ENCODE measurements around the gene INTS6.
A peak's percentile ranks its signal among the peaks of the same experiment; 100 is the strongest.

INTS6 gene

DNA sequence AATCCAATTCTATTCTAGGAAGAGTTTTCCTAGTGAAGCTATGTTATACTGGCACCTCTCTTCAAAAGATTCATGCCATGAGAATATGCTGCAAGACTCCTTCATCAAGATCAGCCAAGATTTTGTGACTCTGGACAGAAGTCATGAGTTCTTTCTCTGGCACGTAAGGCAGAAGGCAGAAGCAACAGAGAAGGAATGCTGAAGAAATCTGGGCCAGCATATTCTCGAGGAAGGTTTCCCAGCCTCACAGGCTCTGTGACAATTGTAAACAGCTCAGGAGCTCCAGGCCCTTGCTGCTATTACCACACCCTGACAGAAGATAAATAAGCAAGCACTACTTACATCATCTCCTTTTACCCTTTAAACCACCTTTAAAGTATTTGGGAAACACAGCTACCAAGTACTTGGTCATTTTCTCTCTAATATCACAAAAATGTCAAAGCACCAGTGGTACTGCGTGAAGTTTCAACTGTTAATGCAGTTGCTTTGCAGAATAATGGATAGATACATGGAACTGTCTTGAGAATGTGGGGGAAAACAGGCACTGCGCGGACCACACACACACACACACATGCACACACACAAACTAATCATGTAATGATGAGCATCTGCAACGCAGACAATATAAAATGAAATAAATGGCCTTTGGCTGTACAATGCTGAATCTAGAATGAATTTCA is 55.4 kb downstream of the INTS6 start:
- DNase-seq, result no peak

DNA sequence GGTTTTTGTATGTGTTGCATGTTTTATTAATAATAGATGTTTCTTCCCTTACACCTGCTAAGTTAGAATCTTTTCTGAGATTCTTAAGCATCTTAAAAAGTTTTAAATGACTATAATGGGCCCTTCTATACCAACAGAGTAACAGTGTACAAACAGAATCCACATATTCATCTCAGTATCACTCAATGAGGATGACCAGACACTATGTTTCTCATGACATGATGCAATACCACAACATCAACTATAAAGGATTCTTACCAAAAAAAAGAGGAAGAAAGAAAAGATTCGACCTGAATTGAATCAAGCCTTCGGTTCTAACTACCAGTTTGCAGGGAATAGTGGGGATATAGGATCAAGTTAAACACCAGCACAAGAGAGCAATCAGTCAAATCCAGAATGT is 56.5 kb downstream of the INTS6 start:
- peak; percentile 74 for DNase-seq

DNA sequence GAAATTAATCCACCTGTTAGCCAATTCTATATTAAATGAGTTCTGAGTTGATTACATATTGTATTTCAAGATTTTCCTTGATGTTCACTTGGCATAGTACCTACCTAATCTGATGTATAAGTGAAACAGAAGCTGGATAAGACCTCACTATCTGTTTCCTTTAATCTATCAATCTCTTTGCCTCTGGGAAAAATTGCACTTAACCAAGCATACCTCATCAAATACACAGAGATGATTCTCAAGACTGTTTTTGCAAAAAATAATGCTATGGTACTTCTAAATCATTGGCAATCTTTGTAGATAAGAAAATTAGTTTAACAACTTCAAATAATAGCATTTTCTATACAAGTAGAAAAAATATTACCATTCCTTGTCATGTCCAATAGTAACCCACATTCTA is 58.1 kb downstream of the INTS6 start:
- no peak for DNase-seq

DNA sequence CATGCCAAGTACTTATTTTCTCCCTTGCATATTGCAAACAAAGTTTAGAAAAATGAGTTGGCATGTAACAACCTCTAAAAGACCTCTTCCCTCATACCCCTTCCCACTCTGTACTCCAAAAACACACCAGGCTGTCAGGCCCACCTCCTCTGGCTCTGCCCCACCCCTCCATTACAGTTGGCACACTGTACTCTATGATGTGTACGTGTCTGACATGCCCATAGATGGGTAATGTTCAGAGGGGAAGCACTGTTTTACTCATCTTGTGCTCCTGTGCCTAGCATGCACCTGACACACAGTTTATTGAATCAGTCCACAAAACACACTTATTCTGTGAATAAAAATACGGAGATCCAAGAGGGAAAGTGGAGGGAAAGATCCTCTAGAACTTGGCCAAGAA is 67.7 kb downstream of the INTS6 start:
- no peak for DNase-seq

DNA sequence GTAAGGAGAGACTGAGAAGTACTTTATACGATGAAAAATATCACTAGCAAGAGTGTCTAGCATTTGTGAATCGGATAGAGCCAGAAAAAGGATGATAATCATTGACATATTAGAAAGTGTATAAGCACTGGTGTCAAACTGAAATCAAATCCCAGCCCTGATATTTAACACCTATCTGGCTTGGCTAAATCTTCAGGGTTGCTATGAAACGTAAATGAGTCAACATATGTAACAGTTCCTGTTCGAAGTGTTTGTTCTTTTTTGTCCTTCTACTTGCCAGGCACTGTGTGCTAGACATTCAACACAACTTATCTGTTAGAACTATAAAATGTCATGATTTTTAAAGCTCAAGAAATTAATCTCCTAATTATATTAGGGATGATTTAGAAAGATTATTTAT is 72.6 kb downstream of the INTS6 start:
- DNase-seq, result no peak

DNA sequence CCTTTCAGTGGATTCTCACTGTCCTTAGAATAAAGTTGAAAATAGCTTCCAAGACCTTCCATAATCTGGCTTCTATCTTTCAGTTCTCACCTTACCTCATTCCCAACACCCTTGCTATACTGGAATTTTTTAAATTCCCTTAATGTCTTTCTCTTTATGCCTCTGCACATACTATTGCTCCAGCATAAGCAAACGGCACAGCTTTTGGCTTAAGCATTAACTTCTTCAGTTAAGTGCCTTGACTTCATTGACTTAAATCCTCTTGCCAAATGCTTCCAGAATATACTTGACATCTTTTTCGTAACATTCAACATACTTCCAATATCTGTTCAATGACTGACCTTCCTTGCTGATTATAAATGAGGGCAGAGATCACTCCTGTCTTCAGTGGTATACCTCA is 79.4 kb downstream of the INTS6 start:
- no peak for DNase-seq

DNA sequence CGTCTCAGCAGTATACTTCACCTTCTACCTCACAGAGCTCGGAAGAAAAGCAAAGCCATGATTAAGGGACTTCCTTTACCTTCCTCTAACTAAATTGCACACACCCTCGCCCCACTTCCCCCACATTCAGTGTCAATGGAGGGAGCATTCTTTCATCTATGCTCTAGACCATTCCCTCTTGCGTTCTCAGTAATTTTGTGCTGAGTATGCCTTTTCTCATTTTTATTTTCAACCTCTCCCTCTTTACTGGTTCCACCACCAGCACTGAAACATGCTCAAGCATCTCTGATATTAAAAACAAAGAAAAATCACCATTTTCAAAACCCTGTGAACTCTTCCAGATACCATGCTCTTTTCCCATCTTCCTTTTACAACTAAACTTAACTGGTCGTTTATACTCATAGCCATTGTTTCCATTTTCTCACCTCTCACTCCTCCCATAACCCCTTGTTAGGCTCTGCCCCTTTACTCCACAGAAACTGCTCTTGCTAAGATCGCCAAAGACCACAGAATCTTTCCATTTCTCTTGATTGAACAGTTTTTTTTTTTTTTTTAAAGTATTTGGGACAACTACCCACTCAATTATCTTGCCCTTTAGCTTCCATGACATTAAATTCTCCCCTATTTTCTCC is 81.0 kb downstream of the INTS6 start:
- no peak for DNase-seq

DNA sequence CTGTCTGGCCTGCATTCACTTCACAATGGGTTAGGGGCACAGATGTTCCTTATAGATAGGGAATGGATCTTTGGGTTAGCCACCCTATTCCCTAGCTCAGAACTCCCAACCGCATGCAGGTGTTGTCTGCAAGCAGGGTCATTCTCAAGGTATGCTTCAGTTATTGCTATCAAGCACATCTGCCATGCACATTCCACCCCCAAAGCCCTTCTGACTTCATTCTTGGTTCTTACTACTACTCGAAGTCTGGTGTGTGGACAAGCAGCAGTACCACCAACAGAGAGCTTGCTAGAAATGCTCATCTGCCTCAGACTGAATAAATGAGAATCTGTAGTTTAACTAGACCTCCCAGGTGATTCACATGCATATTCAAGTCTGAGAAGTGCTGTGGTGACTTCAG is 82.0 kb downstream of the INTS6 start:
- no peak for DNase-seq

DNA sequence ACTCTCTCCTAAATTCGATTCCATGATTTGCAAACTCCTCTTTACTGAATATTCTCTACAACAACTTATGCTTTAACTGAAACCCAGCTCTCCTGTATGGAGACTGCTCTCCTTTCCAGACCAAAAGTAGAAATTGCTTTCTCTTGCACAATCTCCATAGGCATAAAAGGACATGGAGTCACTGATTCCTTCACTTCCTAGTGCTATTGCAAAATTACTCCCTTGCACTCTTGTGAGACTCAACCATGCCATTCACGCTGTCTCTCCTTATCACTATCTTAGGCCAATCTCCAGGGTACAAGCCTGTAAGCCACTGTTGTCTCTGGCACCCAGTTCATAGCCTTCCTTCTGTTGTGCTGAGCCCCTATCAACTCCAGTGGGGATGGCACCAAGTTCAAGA is 82.7 kb downstream of the INTS6 start:
- DNase-seq, result no peak

DNA sequence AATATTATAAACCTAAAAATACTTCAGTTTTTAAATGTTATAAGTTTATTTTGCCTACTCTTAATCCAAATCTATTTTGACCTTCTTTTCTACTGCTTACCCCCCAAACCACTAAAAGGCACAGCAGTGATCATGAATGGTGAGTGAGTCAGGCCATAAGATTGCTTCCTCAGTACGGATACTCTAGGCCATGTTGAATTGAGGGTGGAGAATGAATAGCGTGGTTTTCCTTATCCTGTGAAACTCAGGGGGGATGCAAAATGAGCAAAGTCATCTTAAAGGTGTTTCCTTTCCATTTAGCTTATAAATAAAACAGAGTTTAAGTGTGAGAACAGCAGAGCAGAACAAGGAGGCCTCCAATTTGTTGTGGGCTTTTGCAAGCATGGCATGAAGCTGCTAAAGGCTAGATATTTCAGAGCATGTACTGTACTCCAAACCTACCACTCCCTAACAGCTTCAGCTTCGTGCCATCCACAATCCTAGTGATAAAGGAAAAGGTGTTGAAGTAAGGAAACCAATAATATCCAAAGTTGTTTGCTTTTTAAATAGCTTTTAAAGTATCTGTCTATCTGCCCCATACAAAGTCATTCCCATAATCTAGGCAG is 88.3 kb downstream of the INTS6 start:
- DNase-seq, result peak; percentile 45

DNA sequence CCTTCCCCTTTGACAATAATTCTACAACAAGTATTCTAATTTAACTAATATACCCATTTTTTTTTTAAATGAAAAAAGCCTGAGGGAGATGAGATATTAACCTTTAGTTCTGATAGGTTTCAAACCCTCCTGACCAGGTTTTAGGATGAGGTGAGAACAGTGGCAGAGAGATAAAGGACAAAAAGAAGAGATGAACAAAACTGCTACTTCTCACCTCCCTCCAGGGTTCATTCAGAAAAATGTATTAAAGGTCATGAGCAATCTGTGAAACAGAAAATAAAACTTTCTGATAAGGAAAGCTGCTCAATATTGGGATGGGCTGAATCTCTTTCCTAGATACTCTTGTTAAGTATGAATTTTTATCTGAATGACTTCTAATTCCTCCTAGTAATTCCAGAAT is 89.2 kb downstream of the INTS6 start:
- no peak for DNase-seq

DNA sequence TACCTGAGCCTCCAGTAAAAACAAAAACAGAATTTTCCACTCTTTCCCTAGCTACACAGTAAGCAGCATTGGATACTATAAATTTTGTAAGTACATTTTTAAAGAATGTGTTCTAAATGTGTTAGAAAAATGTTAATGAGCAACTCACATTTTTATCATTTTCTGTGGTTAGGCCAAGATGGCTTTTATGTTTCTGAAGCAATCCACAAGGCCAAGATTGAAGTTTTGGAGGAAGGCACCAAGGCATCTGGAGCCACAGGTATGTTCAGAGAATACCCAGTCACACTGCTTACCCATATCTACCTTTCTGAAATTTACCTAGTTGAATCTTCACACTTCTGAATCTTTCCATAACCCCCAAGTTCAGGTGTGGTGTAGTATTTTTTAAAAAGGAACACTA is 91.7 kb downstream of the INTS6 start:
- no peak for DNase-seq

DNA sequence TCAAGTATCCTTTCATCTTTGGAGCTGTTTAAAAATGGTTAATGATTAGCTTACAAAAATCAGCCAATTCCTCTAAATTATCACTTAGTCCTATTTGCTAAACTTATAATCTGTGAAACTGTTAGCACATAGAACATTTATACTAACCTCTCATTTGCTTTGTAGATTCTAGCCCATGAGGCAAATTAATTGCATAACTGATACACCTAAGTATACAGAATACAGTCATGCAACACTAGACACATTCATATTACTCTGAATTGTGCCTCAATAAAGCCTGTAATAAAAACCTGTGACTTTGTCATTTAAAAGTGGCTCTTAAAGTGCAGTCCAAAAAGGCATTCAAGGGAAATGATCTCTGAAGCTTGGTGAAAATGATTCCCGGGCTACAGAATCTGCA is 92.3 kb downstream of the INTS6 start:
- DNase-seq, result no peak

DNA sequence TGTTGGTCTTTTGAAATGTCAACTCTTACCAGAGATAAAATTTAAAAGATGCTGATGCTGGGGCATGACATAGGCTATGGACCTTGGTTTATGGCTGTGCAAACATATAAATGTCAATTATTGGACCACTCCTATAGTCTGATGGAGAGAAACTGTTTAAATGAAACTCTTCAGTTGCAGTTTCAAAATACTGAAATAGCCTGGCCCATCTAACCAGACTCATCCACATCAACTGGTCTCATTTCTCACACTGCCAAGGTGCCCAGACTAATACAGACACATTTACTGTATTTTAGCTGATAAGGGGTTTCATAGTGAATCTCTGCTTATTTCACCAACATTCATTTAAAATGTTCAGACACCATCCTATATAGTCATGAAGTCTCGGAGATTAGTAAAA is 93.5 kb downstream of the INTS6 start:
- no peak for DNase-seq

DNA sequence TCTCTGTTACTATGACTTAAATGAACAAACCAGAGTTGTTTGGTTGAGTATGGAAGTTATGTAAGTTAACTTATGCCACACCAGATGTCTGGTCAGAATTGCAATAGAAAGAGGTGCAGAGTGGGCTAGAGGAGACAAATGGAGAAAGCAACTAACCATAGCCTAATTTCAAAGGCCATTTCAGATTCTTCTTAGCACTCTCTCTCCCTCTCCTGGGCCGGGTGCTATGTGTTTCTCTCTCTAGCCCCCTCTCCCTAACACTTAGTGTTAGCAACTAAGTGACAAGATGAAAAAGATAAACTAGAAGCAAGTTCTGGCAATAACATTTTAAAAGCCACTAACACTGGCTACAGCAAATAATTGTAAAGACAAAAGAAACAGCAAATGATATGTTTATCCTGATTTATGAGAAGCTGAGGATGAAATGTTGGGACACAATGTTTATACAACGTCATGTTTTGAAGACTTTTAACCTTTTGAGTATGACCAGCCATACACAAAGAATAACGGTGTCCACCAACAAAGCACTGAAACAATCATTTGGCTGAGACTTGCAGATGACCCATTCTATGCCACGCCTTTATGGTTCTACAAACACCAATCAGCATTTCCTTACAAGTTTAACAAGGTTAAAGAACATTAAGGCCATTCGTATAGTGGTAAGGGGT is 94.8 kb downstream of the INTS6 start:
- DNase-seq, result no peak

DNA sequence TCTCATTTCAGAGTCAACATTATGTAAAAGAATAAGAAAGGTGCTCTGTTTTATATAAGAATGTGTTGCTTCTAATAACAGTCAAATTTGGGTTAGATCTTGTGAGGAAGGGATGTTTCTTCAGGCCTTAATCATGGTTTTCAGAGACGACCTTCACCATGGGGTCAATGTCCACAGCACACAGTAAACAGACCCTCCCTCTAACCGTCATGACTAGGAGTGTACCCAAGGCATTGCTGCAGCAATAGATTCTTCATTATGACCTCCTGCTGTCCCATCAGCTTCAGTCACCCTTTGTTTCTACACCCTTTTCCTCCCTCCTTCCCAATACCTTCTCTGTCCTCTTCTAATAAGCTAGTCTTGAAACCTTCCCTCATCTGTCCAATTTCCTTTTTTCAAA is 97.6 kb downstream of the INTS6 start:
- no peak for DNase-seq

DNA sequence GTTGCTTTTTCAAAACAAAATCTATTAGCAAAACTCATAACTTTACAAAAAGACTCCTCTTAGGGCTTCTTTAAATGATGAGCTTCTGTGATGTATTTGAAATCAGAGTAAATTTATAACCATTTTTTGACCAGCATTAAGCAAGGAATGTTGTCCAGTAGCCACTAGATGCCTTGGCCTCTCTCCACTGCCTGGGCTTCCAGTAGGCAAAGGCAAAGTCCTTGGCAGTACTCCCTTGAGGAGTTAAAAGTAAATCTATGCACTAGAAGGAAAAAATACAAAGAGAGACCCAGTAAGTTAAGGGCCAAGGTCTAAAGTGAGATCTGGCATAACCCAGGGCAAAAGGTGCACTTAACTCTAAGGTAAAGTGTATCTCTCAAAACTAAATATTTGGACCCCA is 103.8 kb downstream of the INTS6 start:
- no peak for DNase-seq

DNA sequence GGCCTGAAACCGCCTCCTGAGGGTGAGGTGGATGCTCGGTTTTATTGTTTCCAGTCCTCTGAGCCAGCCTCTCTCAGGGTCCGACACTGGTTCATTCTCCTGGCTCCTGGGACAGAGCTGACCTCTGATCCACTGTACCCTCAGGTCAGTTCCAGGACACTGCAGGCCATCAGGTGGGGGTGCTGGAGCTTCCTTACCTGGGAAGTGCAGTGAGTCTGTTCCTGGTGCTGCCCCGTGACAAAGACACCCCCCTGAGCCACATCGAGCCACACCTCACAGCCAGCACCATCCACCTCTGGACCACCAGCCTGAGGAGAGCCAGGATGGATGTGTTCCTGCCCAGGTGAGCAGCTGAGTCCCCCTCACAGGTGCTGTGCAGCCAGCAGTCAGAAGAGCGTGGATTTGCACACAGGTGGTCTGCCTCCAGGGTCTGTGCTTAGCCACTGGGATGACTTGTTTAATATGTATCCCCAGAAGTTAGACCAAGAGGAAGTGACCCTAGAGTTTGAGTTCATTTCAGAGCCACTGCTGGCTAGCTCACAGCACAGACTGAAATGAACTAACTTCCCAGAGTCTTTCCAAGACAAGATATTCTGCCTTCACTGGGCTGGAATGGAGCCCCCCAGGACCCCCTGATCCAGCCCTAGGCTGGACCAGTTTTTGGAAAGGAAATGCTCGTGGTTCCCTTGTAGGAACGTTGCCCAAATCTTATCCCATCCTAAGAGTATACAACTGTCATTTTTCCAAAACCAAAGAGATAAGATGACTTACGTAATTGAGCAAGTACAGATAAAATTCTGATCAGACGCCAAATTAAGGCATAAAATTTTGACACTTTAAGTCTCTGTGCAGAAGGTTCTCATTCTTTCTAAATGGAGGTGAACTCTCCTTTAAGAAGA is 104.5 kb downstream of the INTS6 start:
- DNase-seq, result no peak

DNA sequence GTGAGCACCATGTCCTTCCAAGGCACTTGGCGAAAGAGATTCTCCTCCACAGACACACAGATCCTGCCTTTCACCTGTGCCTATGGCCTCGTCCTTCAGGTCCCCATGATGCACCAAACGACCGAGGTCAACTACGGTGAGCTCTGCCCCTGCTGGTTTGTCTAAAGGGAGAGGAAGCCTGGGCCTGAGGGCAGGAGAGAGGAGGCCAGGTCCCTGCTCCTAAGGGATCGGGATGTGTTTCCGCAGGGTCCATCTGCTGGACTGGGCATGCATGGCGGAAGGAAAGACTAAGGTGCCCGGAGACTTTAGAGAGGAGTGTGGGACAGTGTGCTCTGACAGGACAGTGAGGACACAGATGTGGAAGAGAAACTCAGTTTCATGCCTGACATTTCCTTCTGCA is 105.7 kb downstream of the INTS6 start:
- no peak for DNase-seq

DNA sequence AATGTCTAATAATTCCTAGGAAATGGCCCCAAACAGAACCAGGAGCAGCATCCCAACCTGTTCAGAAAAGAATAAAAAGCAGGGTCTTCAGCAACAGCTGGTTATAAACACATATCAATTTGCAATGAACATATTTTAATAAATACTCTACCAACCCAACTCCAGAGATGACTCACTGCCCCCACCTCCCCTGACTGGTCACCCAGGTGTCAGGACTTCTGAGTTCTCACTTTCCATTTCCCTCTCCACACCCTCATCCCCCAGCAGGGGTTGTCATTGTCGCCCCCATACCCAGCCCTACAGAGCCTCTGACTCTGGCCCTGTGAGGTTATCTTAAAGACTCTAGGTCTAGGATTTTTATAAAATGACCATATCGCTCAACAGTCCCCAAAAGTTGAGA is 106.4 kb downstream of the INTS6 start:
- no peak for DNase-seq

DNA sequence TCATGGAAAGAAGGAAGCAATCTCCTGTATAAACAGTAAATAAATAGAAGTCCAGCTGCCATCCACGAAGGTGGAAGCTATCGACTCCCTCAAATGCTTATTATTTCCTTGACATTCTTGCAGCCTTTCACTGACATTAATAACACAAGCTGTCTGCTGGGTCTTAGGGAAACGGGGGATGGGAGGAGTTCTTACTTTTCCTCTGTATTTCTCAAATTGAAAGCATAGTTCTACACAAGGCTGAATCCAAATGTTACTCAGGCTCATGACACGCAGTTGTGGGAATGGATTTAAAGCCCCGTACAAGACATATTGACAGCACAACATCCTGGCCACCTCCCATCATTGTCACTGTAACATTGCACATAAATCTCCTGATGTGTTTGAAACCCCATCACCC is 109.4 kb downstream of the INTS6 start:
- no peak for DNase-seq

DNA sequence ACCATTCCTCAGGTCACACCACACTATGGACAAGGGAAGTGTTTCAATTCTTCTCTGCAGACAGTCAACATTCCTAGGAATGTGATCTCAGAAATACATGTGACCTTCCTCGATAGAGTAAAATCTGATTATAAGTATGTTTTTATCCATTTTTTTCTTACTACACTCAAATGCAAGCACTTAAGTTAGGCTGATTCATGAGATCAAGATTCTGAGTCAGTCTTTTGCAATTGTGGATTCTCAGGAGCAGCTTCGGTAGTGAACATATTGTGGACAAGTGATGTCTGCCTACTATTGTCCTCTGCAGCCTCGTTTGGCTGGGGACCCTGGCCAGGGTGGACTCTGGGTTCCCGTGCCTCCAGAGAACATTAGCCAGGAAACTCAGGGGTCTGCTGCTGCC is 110.1 kb downstream of the INTS6 start:
- no peak for DNase-seq

DNA sequence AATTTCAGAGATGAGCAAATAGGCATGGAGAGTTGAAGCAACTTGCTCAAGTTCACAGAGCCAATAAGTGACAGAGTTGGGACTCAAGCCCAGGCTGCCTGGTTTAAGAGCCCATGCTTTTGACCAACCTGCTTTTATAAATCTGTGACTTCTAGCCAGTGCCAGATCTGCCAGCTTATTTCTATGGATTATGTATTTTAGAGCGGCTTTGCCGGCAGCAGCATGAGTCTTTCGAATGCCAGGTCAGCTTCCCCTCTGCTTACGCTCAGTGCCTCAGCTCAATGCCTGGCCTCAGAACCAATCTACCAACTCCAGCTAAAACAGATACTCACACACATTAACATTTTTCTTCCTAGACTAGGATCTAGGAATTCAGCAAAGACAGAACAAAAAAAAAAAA is 111.0 kb downstream of the INTS6 start:
- DNase-seq, result no peak
